VCaP (cell line): Measurements from ENCODE around the gene CSRP1.

Source experiments
- H3K27ac ChIP-seq: fragments of 450-650 bp; 2 replicates; pipeline ENCODE4 v1.5.1; 2017
- TF ChIP-seq, protein P1 (sequence below): fragments of 450-650 bp; conservative IDR thresholded peaks from 2 replicates; pipeline ENCODE4 v1.5.1; 2017; ENCODE audit warnings: mild to moderate bottlenecking, moderate library complexity

CSRP1 gene

DNA sequence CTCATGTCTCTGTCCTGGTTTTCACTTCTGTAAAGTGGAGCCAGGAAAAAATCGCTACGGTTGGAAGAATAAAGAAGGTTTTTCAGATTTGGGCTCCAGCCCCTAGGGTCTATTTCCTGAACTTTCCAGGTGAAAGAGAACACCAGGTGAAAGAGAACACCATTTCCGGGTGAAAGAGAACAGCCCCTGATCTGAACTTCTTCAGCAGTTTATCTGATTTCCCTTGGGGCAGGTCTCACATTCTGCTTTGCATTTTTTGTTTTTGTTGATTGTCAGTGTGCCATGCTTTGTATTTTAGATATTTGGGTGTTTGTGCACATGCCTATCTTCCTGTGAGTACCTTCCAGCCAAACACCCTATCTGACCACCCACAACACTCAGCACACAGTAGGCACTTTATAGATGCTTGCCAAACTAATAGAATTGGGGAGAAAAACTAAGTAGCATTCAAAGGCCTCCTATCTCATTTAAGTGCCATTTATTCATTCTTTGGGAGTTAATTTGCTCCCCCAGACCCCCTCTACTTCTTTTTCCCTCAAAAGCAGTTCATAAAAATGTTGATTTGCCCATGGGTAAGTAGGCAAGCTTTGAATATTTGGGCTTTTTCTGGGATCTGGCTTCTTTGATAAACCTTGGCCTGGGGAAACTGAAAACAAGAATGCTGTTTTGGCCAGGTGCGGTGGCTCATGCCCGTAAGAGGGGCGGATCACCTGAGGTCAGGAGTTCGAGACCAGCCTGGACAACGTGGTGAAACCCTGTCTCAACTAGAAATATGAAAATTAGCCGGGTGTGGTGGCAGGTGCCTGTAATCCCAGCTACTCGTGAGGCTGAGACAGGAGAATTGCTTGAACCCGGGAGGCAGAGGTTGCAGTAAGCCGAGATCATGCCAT is 34.2 kb upstream of the CSRP1 start:
- no peak overlapping the region for H3K27ac ChIP-seq
- TF ChIP-seq, protein P1, sequence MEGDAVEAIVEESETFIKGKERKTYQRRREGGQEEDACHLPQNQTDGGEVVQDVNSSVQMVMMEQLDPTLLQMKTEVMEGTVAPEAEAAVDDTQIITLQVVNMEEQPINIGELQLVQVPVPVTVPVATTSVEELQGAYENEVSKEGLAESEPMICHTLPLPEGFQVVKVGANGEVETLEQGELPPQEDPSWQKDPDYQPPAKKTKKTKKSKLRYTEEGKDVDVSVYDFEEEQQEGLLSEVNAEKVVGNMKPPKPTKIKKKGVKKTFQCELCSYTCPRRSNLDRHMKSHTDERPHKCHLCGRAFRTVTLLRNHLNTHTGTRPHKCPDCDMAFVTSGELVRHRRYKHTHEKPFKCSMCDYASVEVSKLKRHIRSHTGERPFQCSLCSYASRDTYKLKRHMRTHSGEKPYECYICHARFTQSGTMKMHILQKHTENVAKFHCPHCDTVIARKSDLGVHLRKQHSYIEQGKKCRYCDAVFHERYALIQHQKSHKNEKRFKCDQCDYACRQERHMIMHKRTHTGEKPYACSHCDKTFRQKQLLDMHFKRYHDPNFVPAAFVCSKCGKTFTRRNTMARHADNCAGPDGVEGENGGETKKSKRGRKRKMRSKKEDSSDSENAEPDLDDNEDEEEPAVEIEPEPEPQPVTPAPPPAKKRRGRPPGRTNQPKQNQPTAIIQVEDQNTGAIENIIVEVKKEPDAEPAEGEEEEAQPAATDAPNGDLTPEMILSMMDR: no peak

DNA sequence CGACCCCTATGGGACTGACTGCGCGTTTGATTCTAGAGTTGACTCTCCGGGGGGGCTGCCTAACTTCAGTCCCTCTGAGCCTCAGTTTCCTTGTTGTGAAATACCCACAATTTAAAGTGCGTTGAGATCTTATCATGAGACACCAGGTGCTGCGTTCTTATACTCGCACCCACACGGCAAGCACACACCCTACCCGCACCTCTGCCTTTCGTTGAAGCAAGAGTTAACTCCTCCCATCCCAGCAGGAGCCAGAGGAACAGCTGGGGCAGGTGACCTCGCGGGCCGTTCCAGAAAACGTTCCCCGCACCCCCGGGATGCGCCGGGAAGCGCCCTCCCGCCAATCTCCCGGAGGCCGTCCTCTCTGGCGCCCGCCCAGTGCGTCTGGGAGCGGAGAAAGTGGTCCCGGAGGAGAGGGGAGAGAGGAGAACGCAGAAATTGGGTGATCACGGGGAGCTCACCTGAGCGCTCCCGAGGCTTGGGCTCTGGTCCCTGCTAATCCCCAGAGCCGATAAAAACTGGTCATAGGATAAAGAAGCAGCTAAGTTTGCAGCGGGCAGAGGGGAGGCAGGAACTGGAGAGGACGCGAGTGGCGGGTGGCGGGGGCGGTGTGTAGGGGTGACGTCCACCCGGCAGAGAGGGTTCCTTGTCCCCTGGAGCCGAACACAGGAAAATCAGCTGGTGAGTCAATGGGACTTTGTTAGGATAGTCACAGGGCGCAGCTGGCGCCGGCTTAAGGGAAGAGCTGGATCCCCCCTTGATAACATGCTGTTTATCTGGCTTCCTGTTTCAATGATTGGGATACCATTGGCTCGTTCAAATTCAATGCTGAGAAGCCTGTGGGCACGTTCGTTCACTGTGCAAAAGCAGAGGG is 32.9 kb upstream of the CSRP1 start:
- TF ChIP-seq, protein P1: no peak
- H3K27ac ChIP-seq: peak overlapping the region; percentile 24; the same call in 1 of the 2 replicates

DNA sequence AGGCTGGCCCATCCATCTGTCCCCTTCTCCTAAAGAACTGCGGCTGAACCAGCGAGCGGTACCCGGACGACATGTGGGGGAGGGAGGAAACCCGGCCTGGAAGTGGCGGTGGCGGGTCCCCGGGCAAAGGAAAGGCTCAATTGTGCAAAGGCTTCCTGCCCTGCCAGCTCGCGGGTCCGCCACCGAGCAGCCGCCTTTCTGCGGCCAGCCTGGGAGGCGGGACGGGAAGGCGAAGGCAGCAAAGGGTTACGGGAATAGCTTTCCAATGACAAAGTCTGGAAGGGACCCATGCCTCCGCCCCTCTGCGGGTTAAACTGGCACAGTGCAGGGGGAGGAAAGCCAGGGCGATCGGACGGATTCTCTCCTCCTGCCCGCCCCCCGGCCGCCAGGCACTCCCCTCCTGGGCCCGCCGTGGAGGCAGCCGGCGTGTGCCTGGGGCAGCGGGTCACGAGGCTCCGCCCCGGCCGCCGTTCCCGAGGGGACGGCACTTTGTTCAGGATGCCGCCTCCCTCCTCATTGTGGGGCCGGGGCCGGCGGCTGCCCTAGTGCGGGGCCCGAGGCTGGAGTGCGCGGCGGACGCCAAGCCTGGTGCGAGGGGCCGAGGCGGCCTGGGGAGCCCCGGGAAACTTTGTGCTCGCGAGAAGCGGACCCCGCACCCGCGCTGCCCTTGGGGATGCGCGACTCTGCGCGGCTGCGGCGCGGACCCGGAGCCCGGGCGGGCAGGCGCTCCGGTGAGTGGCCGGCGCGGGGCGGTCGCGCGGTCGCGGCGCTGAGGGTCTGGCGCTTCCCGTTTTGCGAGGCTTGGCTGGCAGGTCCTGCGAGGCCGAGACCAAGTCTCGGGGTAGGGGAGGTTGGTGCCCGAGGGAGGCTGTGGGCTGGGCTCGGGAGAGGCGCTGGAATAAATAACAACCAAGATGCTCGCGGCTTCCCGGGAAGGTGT is 32.0 kb upstream of the CSRP1 start, which contains the start of gene NAV1:
Gene NAV1 (plus strand): TSS at position 516 of the 940 bp plus-strand sequence. CDS start 83,758 bp downstream, outside the sequence.
- TF ChIP-seq, protein P1: no peak
- H3K27ac ChIP-seq: peak within 1 kb of the TSS; percentile 24; the same call in 1 of the 2 replicates

DNA sequence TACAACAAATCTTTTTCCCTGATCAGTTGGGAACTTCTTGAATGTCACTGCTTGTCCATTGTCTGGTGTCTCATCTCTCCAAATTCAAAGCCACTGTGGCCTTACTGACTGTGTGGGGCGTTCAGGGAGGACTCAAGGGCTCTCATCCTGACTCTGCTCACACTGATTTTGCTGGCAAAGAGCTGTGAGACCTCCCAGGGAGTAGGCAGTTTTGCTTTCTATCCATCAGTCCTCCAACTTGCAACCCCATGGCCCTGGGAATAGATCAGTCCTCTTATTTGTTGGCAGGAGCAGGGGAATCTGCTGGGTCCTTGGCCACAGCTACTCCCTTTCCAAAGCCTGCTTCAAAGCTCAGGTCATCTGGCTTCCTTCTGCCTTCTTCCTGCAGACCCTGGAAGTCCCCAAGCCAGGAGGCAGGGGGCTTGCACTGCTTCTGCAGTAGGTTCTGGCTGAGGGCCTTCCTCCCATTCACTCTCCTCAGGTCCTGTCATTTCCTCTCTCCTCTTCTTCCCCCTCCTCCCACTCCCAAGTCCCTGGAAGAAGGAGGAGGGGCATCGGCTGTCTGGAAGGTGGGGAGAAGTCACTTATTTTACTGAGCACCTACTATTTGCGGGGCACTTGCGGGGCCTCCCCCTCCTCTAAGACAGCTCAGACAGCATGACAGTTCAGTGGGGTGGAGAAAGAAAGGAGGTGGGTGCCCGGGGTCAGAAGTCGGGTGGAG is 31.1 kb upstream of the CSRP1 start:
- TF ChIP-seq, protein P1: no peak
- peak overlapping the region; percentile 24; the same call in 1 of the 2 replicates for H3K27ac ChIP-seq

DNA sequence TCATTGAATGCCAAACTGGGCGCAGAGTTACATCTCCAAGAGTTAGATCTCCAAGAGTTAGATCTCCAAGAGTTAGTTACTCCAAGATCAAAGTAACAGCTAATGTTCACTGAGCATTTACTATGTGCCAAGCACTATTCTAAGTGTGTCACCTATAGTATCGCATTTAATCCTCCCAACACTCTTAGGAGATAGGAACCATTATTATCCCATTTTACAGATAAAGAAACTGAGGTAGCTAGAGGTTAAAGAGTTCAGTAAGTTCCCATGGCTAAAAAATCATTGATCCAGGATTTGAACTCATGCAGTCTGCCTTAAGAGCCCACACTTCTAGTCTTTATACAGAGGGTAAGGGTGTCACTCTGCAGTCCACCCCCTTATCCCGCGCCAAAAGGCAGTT is 30.5 kb upstream of the CSRP1 start:
- no peak overlapping the region for H3K27ac ChIP-seq

DNA sequence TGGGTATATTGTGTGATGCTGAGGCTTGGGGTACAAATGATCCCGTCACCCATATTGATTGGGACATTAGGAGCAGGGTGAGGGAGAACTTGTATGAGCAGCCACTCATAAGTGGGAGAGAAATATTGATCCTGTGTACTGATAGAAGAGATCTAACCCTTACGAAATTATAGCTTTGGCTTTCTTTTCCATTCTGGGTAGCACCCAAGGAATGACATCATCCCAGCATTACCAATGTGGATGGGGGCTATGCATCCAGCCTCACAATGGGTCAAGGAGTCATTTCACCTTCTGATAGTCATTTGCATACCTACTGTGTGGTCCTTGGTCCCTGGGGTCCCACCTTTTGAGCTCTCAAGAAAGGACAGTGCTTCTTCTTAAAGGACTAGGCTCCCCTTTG is 30.1 kb upstream of the CSRP1 start:
- no peak overlapping the region for H3K27ac ChIP-seq
- TF ChIP-seq, protein P1: no peak

More for the DNA sequence above, 30.5 kb upstream of the CSRP1 start:
- TF ChIP-seq, protein P1: no peak
